GM18867 (cell line): ENCODE results near the gene KAZN.

ENCODE experiments used
- ATAC-seq: cut with Tn5 transposase; IDR thresholded peaks from one replicate; pipeline ENCODE4 v1.9.1; 2021; ENCODE audit warnings: mild to moderate bottlenecking, moderate library complexity; ENCODE audit not compliant: unreplicated experiment

The KAZN gene

GRCh38 chr1:14897997-14898645 is 299.6 kb downstream of the KAZN start:
- ATAC-seq = no peak

GRCh38 chr1:14899686-14900085 is 301.2 kb downstream of the KAZN start:
- ATAC-seq = no peak

GRCh38 chr1:14901371-14901954 is 303.0 kb downstream of the KAZN start:
- ATAC-seq = no peak

GRCh38 chr1:14903922-14904321 is 305.4 kb downstream of the KAZN start:
- no peak for ATAC-seq

DNA sequence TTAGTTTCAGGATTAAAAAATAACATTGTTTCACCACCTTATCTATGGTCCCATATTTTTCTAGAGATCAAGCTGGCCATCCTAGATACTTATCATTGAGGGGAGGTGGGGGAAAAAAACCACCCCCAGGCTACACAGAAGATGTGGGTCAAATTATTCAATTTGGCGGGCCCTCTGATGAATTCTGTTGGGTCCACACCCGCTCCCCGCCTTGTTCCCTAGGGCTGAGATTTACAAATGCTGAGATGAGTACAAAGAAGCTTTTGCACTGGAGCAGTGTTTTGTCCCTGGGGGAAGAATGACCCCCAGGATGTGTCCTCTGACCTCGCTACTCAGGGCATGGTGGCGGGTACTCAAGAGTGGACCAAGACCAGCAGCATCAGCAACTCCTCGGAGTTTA is 308.2 kb downstream of the KAZN start:
- no peak for ATAC-seq

DNA sequence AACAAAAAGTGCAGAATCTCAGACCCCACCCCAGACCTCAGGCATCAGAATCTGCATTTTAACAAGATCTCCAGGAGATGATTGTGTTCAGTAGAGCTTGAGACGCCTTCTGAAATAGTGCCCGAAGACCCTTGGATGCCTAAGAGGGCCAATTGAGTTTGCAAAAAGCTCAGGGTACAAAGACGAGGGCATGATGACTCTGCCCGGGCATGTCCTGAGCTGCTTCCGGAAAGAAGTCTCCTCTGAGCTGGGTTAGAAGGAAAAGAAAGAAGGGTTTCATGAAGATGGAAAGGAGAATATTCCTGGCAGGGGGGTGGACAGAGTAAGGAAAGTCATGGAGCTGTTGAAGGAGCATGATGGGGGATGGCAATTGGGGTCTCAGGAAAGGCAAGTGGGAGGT is 308.9 kb downstream of the KAZN start:
- ATAC-seq = no peak

DNA sequence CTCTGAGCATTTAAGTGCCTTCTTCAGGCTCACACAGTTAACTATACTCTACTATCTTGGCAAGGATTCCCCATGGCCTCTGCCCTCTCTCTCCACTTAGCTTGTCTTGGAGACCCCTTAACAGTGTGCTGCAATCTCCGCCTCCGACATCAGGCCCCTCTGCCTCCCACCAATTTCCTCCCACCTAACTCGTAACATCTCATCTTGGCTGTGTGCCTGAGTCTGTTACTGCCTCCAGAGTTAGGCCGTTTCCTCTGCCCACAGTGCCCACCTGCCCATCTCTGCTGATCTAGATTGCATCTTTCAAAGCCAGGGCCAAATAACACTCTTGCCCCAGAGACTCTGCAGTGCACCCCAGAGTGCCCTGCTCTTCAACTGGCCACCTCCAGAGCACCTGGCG is 310.8 kb downstream of the KAZN start:
- no peak for ATAC-seq

DNA sequence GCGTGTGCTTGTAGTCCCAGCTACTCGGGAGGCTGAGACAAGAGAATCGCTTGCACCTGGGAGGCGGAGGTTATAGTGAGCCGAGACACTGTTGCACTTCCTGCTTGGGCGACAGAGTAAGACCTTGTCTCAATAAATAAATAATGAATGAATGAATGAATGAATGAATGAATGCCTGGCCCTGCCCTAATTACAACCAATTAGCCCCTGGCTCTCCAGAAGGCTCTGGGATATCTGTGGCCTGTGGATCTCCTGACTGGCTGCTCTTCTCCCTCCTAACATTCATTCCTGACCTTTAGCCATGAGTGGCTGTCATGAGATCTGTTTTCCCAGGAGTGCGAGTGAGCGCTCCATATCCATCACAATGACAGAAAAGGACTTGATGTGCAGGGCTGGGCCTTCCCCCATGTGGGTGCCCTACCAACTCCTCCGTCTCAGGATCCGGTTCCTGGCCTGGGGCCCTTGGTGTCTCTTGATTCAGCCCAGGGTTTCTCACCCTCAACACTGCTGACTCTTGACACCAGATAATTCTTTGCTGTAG is 311.5 kb downstream of the KAZN start:
- no peak for ATAC-seq

- ATAC-seq = no peak
Observed at GRCh38 chr1:14910984-14911721, 312.7 kb downstream of the KAZN start.

- ATAC-seq = no peak
Observed at GRCh38 chr1:14912839-14913481, 314.5 kb downstream of the KAZN start.

DNA sequence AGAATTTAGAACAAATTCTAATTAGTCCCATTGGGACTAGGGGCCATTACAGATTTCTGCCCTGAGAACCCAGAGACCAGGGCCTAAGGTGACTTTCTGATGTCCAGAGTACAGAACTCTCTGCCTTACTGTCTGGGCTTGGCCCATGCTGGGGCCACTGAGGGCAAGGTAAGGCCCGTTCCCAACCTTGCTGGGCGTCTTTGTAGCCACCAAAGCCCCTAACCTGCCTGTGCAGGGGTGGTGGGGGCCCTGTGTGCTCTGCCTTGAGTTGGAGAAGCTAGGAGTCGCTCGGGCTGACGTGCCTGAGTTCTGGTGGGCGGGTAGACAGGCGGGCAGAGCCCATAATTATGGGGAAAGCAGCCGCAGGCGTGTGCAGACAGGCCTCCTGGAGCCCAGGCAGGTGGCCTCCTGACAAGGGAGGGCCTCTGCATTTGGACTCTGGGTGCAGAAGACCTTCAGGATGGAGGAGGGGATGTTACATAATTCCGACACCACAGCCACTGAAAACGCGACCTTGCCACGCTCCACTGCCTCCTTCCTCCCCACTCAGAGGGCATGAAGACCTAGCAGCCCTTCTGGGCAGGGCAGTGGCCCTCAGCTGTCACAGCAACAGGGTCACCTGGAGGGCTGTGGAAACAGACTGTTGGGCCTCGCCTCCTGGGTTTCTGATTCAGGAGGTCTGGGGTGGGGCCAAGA is 315.1 kb downstream of the KAZN start:
- ATAC-seq = peak; percentile 83

GRCh38 chr1:14914351-14914988 is 316.0 kb downstream of the KAZN start:
- no peak for ATAC-seq

DNA sequence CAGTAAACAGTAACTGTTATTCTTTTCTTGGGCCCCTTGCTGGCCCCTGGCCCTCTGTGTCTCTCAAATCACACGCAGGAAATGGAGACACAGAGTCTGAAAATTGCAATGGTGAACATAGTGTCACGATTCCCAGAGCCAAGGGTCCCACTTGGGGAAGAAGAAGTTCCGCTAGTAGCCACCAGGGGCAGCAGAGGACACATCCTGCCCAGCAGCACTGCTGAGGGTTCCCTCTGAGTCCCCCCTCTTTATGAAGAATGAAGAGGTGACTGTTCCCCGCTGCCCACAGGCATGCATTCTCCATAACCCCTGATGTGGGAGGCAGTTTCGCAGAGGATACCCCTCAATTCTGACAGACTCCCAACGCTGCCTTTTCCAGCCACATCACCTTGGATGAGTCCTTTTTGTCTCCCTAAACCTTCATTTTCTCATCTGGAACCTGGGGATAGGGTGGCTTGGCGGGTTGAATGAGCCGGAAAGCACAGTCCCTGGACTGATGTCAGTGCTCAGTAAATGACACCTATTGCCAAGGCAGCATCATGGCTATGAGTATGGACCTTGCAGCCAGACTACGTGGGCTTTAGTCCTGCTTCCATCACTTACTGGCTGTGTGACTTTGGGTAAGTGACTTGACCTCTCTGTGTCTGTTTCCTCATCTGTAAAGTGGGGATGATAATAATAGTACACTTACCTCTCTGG is 317.0 kb downstream of the KAZN start:
- peak; percentile 41 for ATAC-seq

DNA sequence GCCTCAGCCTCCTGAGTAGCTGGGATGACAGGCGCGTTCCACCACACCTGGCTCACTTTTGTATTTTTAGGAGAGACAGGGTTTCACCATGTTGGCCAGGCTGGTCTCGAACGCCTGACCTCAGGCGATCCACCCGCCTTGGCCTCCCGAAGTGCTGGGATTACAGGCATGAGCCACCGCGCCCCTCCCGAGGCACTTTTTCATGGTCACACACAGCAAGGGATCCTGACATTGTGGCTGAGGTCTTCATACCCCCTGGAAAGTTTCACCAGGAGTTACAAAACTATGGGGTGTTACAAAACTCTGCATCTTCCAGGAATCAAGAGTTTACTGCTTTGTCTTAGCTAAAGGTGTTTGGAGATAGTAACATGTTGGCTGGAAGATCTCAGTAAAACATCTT is 320.8 kb downstream of the KAZN start:
- ATAC-seq = no peak

DNA sequence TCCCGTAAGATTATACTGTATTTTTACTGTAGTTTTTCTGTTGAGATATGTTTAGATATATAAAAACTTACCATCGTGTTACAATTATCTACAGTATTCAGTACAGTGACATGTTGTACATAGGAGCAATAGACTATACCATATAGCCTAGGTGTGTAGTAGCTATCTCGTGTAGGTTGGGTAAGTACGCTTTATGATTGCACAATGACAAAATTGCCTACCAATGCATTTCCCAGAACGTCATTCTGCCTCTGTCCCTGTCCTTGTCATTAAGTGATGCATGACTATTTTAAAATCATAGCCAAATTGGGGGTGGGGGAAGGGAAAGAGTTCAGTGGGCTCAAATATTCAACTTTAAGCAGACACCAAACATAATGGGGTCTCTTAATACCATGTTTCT is 321.3 kb downstream of the KAZN start:
- ATAC-seq = no peak

- ATAC-seq = no peak
Observed at GRCh38 chr1:14921057-14921456, 322.6 kb downstream of the KAZN start.

DNA sequence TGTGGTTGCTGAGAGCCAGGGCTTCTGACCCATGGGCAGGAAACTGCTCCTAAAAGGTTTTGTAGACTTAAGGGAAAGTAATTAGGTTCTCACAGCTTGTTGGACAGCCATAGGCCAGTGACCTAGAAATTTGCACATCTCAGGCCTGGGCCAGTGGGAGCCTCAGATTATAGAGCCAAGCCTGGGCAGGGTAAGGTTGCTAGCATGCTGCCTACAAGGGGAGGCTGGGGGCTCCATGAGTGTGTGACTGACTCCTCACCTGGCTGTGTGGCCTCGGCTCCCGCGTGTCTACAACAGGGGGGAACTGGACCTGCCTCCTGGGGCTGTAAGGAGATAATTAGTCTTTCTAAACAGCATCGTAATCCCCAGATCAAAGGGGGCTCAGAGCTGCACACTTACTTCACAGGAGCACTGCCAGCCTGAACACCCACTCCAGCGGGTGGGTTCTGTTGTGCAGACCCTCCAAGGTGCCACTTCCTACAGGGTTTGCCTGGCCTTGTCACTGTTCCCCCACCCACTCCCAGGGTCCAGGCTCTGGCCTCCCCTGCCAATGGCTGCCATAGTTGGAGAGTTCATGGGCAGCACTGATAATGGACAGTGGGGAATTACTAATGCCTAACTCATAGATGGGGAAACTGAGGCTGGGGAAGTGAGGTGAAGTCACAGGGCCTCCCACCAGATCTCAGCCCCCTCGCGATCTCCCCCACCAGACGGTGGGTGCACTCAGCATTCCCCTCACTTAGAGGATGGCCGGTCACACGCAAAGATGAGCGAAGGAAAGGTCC is 324.6 kb downstream of the KAZN start:
- no peak for ATAC-seq

GRCh38 chr1:14923727-14924452 is 325.4 kb downstream of the KAZN start:
- peak; percentile 46 for ATAC-seq
